Rectal smooth muscle tissue (tissue), 1 donor: ENCODE results near the gene MEIOC.
"Not testable (repeated sequence)": the region's sequence is repeated elsewhere in the genome, so short reads cannot be mapped to it uniquely, and the experiment has no call there.

ENCODE experiments used
- H3K27ac ChIP-seq: one replicate; pipeline ENCODE4 v1.7.0; 2013; ENCODE audit warnings: low read depth, low read length, inconsistent platforms
- H3K27me3 ChIP-seq: one replicate; pipeline ENCODE4 v1.7.0; 2013; ENCODE audit warnings: low read length; ENCODE audit not compliant: control insufficient read depth, insufficient read depth
- H3K36me3 ChIP-seq: one replicate; pipeline ENCODE4 v1.7.0; 2013; ENCODE audit warnings: low read length; ENCODE audit not compliant: control insufficient read depth, insufficient read depth
- H3K4me1 ChIP-seq: one replicate; pipeline ENCODE4 v1.7.0; 2013; ENCODE audit warnings: low read length; ENCODE audit not compliant: control insufficient read depth, insufficient read depth
- H3K4me3 ChIP-seq: one replicate; pipeline ENCODE4 v1.7.0; 2013; ENCODE audit warnings: low read length
- H3K9ac ChIP-seq: one replicate; pipeline ENCODE4 v1.7.0; 2013; ENCODE audit warnings: low read length

The MEIOC gene

DNA sequence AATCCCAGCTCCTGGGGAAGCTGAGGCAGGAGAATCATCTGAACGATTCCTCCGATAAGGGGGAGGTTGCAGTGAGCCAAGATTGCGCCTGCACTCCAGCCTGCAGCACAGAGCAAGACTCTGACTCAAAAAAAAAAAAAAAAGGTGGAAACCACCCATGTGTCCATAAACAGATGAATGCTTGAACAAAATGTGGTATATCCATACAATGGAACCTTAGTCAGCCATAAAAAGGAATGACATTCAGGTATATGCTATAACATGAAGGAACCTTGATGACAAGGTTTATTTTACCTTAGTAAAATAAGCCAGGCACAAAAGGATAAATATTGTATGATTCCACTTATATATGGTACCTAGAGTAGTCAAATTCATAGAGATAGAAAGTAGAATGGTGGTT is 2.9 kb upstream of the MEIOC start:
- no peaks in the 10 kb centered on the region for H3K4me1 ChIP-seq
- no peak overlapping the region for H3K9ac ChIP-seq
- no peak overlapping the region for H3K4me3 ChIP-seq
- no peak overlapping the region for H3K27ac ChIP-seq
- no peaks in the 10 kb centered on the region for H3K36me3 ChIP-seq
- H3K27me3 ChIP-seq: peaks cover 3% of the 10 kb centered on the region

GRCh38 chr17:44653954-44654353 is 2.3 kb upstream of the MEIOC start:
- Histone ChIP-seq H3K4me3 (no peak overlapping the region), H3K9ac (no peak overlapping the region), H3K27me3 (peaks cover 3% of the 10 kb centered on the region), H3K36me3 (no peaks in the 10 kb centered on the region), H3K4me1 (no peaks in the 10 kb centered on the region), H3K27ac (no peak overlapping the region)

DNA sequence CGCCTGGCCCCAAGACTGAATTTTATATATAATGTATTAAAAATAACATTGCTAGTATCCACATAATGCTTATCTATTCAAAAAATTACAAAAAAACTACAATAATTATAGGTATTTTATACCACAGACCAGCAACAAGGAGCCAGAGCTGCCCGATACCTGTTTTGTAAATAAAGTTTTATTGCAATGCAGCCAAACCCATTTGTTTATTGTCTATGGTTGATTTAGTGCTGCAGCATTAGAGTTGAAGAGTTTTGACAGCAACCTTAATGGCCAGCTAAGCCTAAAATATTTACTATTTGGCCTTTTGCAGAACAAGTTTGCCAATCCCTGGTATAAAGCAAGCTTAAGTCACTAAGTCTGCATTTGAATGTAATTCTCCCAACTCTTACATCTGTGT is 5.6 kb downstream of the MEIOC start:
- no peaks in the 10 kb centered on the region for H3K4me1 ChIP-seq
- H3K9ac ChIP-seq: no peak overlapping the region
- no peak overlapping the region for H3K27ac ChIP-seq
- no peaks in the 10 kb centered on the region for H3K36me3 ChIP-seq
- no peaks in the 10 kb centered on the region for H3K27me3 ChIP-seq
- no peak overlapping the region for H3K4me3 ChIP-seq

DNA sequence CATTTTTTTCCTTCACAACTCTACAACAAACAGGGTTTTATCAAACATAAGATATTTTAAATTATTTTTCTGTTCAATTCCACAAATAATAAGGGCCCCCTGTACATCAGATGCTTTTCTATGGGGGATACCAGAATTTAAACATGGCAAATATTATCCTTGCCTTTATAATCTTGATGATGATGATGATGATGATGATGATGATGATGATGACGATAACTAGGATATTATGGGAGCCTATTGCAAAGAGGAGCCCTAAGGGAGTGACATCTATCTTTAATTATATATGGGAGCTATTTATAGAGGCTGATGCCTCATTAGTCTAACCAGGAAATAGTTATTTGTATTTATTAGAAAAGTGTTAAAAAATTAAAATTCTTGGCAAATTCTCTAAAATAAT is 6.8 kb downstream of the MEIOC start:
- no peaks in the 10 kb centered on the region for H3K27me3 ChIP-seq
- H3K4me3 ChIP-seq: no peak overlapping the region
- no peaks in the 10 kb centered on the region for H3K4me1 ChIP-seq
- H3K36me3 ChIP-seq: no peaks in the 10 kb centered on the region
- H3K27ac ChIP-seq: no peak overlapping the region
- H3K9ac ChIP-seq: no peak overlapping the region

DNA sequence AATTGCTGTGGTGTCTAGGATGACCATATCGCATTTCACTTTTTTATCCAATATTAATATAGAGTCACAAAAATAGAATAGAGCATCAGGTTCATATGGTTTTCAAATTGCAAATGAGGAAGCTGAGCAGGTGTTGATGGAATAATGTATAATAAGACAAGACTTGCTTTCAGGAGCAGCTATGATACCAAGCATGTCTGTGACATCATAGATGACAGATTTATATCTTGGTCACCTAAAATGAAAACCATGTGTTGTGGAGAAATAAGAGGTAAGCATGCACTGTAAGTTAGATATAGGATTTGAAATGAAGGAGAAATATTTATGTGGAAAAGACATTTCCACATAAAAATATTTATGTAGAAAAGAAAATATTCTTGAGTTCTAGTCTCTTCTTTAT is 8.6 kb downstream of the MEIOC start:
- no peak overlapping the region for H3K4me3 ChIP-seq

DNA sequence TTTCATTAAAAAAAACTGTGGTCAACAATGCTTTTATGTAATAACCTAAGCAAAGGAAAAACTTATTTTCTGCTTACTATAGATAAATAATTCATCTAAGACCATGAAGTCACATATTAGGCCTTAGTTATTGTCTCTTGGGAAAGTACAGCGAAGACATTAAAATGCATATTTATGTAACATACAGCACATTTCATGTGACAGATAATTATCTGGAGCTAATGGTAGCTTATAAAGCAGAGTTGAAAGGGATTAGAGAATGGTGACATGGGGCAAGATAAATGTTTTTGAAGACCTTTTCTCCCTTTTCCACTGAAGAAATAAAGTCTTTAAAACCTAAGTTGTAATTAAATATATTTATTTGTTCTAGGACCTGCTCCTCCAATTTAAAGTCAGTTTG is 9.7 kb downstream of the MEIOC start:
- H3K4me1 ChIP-seq: no peaks in the 10 kb centered on the region
- no peaks in the 10 kb centered on the region for H3K36me3 ChIP-seq
- no peak overlapping the region for H3K4me3 ChIP-seq
- no peaks in the 10 kb centered on the region for H3K27me3 ChIP-seq
- H3K27ac ChIP-seq: no peak overlapping the region
- no peak overlapping the region for H3K9ac ChIP-seq

More for the DNA sequence above, 8.6 kb downstream of the MEIOC start:
- H3K4me1 ChIP-seq: no peaks in the 10 kb centered on the region
- no peak overlapping the region for H3K9ac ChIP-seq
- H3K27ac ChIP-seq: no peak overlapping the region
- H3K27me3 ChIP-seq: no peaks in the 10 kb centered on the region
- no peaks in the 10 kb centered on the region for H3K36me3 ChIP-seq

- Histone ChIP-seq H3K9ac (no peak overlapping the region), H3K4me3 (no peak overlapping the region), H3K27me3 (no peaks in the 10 kb centered on the region), H3K27ac (no peak overlapping the region), H3K4me1 (no peaks in the 10 kb centered on the region), H3K36me3 (no peaks in the 10 kb centered on the region)
Observed at GRCh38 chr17:44672479-44673093, 16.3 kb downstream of the MEIOC start.

DNA sequence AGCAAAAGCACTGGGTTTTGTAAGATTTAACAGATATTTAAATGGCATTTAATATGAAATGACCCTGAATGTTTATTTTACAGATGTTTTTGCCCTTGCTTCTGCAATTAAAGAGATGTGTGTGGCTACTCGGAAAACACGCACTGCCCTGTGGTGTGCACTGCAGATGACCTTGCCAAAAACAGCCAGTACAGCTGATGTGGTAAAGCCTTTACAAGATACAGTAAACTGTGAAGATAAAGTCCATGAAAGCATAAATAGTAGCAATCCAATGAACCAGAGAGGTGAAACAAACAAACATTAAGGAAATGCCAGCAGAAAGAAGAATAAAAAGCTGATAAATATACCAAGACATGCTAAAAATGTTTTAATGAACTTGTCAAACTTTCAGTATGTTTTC is 17.6 kb downstream of the MEIOC start:
- Histone ChIP-seq H3K27me3 (no peaks in the 10 kb centered on the region), H3K4me3 (no peak overlapping the region), H3K9ac (no peak overlapping the region), H3K27ac (no peak overlapping the region), H3K4me1 (no peaks in the 10 kb centered on the region), H3K36me3 (peaks cover 3% of the 10 kb centered on the region)

DNA sequence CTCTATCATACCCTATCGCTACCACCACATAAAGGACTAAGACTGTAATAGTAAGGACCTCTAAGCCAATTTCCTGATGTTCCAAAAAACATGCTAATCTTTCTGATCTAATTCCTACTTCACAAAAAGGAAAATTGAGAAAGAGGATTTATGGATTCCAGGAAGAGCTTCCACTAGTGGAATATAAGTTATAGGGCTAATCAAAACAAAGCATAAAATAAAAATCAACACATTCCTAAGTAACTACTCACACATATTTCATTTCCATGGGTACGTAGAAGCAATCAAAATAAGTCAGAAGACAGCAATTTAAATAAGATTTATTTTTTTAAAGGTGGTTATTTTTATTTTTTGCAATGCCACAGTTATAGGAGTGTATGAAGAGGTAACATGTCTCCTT is 20.9 kb downstream of the MEIOC start:
- no peaks in the 10 kb centered on the region for H3K4me1 ChIP-seq
- no peak overlapping the region for H3K27ac ChIP-seq
- no peaks in the 10 kb centered on the region for H3K27me3 ChIP-seq
- no peak overlapping the region for H3K9ac ChIP-seq
- peaks cover 12% of the 10 kb centered on the region for H3K36me3 ChIP-seq
- no peak overlapping the region for H3K4me3 ChIP-seq

- H3K36me3 ChIP-seq: peaks cover 16% of the 10 kb centered on the region
Observed at GRCh38 chr17:44683303-44683702, 27.0 kb downstream of the MEIOC start.

GRCh38 chr17:44687756-44688155 is 31.5 kb downstream of the MEIOC start:
- no peak overlapping the region for H3K27ac ChIP-seq
- H3K4me3 ChIP-seq: no peak overlapping the region
- H3K9ac ChIP-seq: no peak overlapping the region
- H3K4me1 ChIP-seq: peaks cover 9% of the 10 kb centered on the region
- no peaks in the 10 kb centered on the region for H3K27me3 ChIP-seq
- peaks cover 3% of the 10 kb centered on the region for H3K36me3 ChIP-seq

More at GRCh38 chr17:44683303-44683702, 27.0 kb downstream of the MEIOC start:
- H3K9ac ChIP-seq, H3K27ac ChIP-seq, H3K27me3 ChIP-seq, H3K4me1 ChIP-seq, H3K4me3 ChIP-seq: not testable (repeated sequence)

GRCh38 chr17:44688200-44688599 is 31.9 kb downstream of the MEIOC start:
- Histone ChIP-seq H3K27ac (peak overlapping the region; percentile 88), H3K36me3 (no peaks in the 10 kb centered on the region), H3K4me1 (peaks cover 9% of the 10 kb centered on the region), H3K4me3 (peak overlapping the region; percentile 93), H3K27me3 (no peaks in the 10 kb centered on the region), H3K9ac (no peak overlapping the region)

DNA sequence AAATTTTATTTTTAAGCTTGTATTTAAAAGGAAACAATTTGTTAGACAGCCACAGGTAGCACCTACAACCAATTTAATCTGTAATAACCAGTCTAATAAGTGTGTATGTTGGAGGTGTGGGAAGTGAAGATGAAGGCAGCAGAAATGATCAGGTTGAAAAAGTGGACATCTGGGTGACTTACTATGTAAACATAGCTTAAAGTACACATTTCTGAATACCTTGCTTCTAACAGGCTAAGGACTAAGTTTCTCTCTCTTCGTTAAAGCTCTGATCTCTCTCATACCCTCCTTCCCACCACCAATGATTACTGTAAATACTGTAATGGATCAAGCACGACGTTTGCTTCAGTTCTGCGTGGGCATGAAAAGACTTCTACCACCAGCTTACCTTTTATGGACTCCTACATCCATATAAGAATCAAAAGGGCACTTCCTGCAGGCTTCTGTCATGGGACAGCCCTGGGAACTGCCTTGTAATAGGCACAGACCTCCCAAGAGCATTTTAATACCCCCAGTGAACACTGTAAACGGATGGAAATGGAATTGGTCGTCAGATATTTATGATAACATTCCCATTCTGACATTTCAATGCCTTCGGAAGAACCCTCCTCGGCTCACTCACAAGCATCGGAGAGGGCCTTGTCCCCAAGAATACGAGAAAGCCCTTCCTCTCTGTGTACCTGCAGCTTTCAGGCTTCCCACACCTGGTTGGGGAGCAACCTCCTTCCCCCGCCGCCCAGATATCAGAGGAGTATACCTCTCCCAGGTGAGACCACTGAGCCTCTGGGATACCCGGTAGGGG is 32.6 kb downstream of the MEIOC start:
- Histone ChIP-seq H3K9ac (peak overlapping the region; percentile 39), H3K36me3 (no peaks in the 10 kb centered on the region), H3K27ac (peak overlapping the region; percentile 88), H3K27me3 (no peaks in the 10 kb centered on the region), H3K4me3 (peak overlapping the region; percentile 93), H3K4me1 (peaks cover 9% of the 10 kb centered on the region)
